Mucosa of gallbladder (tissue), 1 donor: ENCODE results near the gene ANGEL1. TPM values are rescaled to one million over a fixed set of nuclear protein-coding genes. Genes with fewer than 3 reads are reported as not detected.
A peak's percentile ranks its signal among the peaks of the same experiment; 100 is the strongest.

Experiments used
- DNase-seq: peaks from one replicate; pipeline ENCODE4 v3.0.0-alpha.2; 2020; ENCODE audit warnings: low spot score
- total RNA-seq: library from RNA; stranded (reverse); gene quantifications from one replicate; pipeline ENCODE4 v1.2.1, GENCODE V29; 2021
- donor health status: DM: no; HTN: no; CAD: no.

The ANGEL1 gene
- total RNA-seq, 1 donor from 2014 or later = 22.2 TPM

DNA sequence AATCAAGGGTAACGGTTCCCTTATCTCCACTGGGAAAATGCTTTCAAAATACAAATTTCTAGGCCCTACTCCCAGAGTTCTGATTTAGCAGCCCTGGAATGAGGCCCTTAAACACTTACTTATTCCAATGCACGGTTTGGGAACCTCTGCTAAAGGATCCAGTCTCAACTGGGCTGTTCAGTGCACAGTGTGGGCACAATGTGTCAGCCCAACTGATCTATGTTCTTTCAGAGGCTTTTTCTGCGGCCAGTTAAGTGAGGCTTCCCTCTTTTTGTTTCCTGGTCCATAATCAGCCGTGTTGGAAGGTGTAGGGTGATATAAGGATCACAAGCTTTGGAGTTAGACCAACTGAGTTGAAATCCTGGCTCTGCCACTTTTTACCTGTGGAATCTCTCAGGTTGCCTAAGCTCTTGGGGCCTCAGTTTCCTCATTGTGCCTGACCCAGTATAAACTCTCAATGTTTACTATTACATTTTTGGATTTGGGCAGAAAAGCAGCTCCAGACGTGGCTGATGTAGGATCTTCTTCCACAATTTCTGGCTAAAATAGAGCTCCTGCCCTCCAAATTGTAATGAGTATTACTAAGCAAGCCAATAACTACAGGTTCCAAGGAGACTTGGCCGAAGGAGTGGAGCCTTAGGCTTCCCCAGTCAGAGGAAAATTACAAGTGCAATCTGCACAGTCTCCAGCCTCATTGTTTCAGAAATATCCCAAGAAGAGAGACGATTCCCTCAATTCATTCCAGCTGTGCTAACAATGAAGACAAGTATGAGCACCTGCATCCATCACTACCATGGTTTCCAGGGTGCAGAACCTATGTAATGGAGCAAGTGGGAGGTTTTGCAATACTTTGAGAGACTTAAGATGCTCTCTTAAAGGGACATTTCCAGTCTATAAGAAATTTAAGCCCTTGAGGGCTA, 2.3 kb upstream of the ANGEL1 start:
- DNase-seq = no peak

DNA sequence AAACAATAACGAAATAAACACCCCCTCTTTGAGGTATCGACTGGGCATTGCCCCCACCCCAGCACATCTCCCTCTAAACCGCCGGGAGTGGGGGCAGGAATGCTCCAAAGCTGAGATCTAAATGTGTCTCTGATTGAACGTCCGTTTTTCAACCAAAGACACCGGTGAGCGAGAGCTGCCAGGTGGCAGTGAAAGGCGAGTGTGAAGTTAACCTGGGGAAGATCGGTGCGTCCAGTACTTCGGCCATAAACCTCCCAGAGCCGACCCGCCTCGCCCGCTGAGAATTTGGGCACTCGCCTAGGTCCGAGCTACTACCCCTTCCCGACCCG, 625 bp downstream of the ANGEL1 start:
- no peak for DNase-seq

DNA sequence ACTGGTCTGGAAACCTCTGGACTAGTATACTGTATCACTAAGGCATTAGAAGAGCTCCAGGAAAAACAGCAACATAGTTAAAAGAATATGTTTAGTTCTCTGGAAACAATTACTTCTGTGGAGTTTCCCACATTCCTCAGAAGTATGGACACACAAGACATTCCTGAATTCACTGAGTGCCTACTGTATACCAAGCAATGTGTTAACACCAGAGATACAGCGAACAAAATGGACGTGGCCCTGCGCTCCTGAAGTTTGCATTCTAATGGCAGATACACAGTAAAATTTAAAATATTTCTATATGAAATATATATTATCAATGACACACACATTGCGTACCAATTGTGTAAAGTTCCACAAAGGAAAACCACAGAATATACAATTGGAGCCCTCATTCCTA, 1.1 kb downstream of the ANGEL1 start:
- no peak for DNase-seq

DNA sequence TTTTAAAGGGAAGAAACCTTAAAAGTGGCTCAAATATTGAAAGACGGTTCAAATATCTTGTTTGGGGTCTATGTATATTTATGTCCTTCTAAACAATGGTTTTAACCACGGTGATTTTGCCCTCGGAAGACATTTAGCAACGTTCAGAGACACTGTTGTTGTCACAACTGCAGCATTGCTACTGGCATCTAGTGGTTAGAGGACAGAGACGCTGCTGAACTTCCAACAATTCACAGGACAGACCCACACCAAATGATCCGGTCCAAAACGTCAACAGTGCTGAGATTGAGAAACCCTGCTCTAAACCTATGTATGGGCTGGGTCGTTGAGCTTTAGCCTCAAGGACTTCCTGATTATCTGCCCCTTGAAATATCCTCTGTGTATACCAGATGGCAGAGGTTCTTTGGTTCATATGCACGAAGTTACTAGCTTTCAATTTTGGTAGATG, 1.7 kb downstream of the ANGEL1 start:
- DNase-seq = no peak

DNA sequence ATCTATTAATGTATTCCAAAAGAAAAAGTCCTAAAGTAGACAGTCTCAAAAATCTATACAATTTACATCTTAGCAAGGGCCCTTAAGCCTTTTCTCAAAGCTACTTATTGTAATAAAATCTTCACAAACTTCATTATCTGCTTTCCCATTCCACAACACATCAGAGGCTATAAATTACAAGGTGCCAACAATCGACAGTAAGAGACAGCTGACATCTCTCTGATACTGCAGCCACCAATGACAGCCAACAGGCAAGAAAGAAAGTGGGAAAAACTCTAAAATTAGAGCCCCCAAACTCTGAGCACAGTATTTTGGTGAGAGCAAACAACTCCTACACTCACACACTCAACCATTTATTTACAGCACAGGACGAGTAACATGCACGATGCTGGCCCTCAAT, 2.2 kb downstream of the ANGEL1 start:
- DNase-seq = no peak

DNA sequence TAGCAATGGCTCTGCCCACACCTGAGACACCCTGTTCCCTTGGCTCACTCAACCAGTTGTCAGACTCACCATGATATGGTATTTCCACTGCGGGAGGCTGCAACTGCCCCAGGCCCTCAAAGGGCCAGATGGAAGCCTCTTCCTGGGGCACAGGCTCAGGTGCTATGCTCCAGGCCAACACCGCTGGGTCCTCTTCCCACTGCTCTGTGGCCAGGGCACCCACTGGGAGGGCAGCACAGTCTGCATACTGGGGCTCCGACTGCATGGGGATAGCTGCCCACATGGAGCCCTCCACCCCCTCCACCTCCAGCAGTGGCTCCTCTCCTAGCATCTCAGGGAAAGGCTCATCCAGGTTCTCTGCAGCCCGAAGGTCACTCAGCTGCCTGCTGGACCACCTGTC, 3.7 kb downstream of the ANGEL1 start:
- DNase-seq = no peak

DNA sequence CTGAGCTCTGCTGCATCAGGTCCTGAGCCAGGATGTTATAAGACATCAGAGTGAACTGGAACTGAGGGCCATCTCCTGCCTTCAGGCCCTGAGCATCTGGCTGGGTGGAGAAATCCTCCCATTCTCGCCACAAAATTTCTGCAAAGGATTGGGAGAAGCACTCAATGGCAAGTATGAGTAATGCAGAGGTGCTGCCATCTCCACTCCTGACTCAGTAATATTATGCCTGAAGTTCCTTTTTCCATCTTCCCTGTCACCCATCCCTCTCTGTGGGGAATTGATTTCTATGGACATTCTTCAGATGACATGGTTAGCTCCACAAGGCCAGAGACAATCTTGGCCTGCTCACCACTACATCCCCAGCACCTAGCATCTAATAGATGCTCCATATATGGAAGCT, 4.7 kb downstream of the ANGEL1 start:
- DNase-seq = no peak

DNA sequence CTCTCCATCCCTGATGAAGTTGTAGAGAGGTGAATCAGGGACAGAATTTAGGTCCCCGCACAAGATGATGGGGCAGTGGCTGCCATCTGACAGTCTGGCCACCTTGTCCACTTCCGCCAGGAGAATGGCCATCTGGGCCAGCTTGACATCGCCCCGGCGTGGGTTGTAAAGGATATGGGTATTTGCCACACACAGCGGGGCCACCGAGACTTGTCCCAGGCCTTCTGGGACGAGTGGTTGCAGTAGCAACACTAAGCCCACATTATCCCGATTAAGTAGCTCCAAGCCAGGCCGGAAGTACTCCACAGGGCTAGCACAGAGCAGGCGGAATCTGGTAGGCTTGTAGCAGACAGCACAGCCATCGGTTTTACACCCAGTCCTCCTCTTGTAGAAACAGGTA, 6.2 kb downstream of the ANGEL1 start:
- DNase-seq = no peak

DNA sequence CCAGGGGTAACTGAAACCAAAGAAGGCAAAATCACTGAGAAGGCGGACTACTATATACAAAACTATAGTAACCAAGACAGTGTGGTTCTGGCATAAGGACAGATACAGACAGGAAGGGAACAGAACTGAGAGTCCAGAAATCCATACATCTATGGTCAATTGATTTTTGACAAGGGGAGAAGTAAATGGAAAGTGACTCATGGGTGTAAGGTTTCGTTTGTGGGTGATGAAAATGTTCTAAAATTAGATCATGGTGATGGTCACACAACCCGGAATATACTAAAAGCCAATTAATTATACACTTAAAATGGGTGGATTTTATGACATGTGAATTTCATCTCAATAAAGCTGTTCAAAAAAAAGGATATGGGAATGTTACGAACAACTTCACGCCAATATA, 18.7 kb downstream of the ANGEL1 start:
- DNase-seq = no peak

DNA sequence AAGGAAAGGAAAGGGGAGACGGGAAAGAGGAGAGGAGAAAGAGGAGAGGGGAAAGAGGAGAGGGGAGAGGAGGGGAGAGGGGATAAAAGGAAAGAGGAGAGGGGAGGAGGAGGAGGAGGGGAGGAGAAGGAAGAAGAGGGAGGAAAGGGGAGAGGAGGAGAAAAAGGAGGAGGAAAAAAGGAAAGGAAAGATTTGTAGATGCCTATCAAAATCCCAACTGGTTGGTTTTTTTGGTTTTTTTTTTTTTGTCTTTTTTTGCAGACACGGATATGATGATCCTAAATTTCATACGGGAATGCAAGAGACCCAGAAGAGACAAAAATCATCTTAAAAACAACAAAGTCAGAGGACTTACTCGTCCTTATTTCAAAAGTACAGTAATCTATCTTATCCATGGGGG, 19.4 kb downstream of the ANGEL1 start:
- DNase-seq = no peak

DNA sequence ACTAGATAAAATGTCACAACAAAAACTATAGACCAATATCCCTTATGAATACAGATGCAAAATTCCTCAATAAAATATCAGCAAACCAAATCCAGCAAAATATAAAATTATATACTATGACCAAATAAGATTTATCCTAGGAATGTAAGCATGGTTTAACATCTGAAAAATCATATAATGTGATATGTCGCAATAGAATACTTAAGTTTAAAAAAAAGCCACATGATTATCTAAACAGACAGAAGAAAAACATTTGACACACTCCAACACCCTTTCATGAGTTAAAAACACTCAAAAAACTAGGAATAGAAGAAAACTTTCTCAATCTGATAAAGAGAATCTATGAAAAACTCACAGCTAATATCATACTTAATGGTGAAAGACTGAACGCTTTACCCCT, 20.3 kb downstream of the ANGEL1 start:
- DNase-seq = no peak

DNA sequence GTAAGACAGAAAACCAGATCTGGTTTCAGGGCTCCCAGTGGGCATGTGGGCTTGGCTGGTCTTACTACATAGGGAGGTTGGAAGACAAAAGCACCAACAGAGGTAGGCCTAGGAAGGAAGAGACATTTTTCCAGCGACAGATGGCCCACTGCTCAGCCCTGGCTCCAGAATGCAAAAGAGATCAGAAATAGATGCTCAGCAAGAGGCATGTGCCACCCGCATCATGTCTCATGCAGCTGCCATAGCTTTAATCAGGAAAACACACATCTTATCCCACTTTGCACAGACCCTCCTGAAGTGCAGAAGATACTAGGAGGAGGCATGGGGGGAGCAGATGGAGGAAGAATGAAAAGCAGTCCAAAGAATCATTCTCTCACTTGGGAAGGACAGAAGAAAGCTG, 26.1 kb downstream of the ANGEL1 start:
- DNase-seq = no peak

DNA sequence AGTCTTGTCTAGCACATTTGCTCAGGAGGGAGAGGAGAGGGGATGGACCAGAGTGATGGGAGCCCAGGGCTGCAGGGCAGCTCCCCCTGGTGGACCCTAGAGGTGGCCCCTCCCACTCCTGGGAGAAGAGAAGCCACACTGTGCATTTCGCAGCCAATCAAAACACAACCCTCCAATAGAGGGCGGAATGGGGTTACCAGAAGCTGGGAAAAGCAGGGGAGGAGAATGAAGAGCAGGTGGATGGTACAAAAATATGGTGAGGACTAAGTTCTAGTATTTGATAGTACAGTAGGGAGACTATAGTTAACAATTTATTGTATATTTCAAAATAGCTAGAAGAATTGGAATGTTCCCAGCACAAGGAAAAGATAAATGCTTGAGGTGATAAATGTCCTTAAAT, 27.8 kb downstream of the ANGEL1 start:
- peak; percentile 63 for DNase-seq

DNA sequence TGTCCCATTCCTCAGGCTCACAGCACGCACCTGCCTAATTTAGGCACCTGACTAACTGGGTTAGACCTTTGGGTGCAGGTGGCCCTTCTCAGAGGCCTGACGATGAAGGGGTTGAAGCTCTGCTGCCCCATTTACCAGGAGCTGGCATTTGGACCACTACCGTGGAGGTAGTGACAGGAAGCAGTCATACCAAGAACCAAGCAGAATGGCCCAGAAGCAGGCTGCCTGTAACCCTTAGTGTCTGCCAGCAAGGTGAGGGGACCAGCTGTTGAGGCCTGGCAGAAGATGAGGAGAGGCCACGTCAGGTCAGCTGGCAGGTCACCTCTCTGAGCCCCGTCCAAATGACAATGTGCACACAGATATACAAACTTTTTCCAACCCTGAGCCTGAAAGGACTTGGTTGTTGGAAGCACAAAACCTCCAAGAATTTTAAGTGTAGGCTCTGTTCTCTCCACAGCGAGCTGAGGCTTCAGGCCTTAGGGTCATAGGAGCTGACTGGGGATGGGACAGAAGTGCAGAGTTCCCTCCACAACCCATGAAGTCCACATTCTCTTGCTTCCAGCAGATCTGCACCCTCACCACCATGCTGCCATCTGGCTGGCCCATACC, 28.3 kb downstream of the ANGEL1 start:
- DNase-seq = no peak

DNA sequence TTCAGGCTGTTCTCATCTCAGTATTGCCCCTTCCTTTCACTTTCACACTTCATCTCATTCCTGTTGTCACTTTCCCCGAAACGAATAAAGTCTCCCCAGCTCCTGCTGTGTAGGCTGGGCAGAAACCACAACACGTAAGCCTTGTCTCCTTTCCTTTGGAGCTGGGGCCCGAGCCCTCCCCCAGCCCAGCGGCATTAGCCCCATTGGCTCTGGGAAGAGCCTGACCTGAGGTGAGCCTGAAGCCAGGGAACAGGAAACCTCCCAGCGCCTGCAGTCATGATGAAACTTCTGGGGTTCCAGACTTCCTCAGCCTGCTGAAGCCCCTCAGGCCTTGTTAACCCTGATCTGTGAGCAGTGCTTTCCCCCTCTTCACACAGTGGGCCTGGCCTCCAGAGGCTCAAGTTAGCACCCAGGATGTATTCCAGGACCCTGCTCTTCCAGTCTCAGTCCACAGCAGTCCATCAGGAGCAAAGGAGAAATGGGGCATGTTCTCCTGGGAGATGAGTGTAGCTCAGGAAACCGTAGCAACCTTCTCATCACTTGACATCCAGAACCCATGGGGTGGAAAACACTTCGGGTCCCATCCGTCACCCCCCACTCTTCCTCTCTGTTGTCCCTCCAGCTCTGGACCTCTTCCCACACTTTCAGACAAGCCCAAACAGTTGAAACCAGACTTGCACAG, 29.7 kb downstream of the ANGEL1 start:
- no peak for DNase-seq

DNA sequence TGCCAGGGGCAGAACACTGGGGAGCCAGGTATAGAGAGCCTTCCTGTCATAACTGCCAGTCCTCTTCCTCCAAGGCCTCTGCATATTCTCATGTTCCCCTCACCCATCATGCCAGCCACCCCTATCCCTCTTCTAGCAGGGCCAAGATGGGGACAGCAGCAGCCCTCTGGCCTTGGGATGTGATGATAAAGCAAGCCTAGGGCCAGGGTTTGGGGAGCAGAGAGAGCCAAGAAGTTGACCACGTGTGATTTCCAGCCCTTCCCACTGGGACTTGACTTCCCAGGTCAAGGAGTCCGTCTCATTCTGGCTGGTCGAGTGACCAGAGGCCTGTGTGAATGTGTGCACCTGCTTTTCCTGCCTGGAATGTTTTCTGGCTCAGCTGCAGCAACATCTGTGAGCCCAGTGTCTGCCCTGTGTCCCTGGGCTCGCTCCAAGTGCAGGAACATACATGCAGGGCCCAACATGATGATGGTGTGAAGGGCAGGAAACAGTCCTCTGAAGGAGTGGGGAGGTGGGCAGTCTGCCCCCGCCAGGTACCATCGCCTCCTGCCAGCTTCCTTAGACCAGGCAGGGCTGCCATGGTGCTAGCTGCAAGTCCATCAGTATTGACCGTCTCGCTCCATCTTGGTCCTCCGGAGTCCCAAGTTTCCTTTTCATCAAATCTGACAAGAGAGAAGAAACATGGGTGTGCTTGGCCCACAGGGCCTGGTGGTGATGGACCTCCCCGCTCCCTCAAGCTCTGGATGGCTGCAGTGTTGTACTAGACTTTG, 30.4 kb downstream of the ANGEL1 start:
- no peak for DNase-seq

DNA sequence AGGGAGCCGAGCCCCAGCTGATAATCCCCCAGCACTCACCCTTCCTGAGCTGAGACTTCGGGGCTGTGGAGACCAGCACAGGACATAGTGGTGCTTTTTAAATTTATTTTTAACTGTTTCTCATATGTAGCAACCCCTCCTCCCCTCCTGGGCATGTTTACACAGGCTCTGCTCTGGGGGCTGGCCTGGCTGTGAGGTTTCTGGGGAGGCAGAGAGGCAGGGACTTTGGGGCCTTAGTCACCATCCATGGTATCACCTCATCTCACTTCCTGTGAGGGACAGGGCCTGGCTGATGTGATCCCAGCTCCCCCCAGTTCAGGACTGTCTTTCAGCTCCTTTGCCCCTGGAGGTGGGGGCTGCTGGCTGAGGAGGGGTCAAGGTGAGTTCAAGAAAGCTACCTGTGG, 31.0 kb downstream of the ANGEL1 start:
- no peak for DNase-seq

DNA sequence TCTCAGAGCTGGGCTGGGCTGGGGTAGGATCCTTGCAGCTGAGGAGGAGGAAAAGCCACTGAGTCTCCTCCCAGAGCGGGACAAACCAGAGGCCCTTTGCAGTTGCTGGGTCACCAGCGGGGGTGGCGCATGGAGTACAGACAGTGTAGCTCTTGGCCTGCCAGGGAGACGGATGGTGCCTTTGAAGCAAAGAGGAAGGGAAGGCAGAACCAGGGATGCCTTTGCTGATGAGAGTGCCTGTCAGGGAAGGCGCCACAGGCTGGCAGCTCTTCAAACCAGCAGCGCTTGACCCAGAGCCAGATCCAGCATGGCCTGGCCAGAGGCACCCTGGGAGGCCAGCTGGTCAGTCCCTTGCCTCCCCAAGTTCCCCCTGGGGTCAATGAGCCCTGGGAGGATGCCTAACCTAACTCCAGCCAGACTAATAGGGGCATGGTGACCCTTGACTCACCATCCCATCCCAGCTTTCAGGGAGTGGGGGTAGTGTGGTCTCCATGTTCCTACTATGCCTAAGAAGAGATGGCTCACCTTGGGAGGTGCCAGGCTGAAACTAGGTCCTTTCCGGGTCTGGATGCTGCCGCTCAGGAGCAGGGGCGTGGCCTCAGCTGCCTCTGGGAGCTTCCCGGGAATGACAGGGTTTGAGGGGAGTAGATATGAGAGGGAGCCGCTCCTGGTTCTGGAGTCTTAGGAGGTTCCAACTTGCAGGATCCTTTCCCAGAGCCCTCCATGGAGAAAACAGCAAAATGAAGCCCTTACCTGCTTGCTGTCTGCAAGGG, 31.6 kb downstream of the ANGEL1 start:
- DNase-seq = no peak

DNA sequence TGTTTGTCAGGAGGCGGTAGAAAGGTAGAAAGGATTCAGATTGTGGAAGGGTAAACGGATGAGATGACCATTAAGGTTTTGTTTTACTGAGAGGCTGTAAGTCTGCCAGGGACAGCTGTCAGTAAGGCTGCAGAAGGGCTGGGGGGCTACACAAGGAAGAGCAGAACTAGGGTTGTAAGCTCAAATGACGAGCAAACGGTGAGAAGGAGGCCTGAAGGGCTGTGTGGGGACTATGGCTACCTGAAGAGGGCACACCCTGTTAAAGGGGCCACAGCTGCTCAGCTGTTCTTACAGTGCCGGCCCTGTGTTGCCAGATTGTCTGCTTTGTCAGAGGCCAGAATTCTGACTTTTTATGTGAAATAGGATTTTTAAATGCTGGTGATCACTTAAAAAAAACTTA, 32.3 kb downstream of the ANGEL1 start:
- no peak for DNase-seq

DNA sequence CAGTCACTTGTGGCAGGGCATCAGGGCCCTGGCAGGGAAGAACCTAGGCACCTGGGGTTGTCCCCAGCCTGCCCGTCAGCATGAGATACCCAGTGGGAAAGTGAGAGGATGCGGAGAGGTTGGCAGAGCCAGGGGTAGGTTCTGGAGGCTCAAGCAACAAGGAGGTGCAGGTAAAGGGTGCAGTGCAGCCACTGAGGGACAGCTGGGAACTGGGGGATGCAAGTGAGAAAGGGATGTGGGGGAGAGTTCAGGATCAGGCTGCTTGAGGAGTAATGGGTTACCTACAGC, 32.7 kb downstream of the ANGEL1 start:
- DNase-seq = no peak

DNA sequence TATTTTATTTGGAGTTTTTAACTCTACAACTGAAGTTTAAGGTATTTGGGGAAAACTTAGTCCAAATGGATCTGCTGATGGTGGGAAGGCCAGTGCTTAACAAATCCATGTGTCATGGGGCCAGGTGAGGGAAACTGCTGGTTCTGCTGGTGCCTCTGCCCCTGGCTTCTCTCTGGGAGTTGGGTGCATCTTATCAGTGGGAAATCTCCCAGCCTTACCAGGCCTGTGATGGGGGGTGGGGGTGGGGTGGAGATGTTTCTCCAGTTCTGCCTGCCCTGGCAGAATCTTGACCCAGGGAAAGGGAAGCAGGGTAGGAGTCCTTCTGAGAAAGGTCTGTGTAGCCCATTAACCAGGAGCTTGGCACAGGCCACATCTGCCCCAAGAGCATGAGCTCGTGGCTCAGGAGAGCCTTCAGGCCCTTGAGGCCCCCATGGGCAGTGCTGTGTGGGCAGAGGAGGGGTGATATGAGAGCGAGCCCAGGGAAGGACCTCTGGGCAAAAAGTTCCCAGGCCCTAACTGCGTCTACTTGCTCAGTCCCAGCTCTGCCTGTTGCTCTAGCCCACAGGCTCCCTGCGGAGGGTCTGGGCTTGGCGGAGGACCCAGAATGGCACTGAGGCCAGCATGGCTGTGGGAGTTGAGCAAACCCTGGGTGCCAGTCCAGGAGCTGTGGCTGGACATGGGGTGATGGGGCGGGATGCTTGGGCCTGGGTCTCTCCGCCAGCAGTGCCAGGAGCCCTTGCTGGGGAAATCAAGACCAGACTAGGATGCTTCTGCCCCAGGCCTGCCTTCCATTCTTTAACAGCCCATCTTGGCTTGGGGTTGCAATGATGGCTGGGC, 33.2 kb downstream of the ANGEL1 start:
- DNase-seq = no peak
